Measurements from ENCODE around the gene TNFAIP3.
A peak's percentile ranks its signal among the peaks of the same experiment; 100 is the strongest.

The TNFAIP3 gene

DNA sequence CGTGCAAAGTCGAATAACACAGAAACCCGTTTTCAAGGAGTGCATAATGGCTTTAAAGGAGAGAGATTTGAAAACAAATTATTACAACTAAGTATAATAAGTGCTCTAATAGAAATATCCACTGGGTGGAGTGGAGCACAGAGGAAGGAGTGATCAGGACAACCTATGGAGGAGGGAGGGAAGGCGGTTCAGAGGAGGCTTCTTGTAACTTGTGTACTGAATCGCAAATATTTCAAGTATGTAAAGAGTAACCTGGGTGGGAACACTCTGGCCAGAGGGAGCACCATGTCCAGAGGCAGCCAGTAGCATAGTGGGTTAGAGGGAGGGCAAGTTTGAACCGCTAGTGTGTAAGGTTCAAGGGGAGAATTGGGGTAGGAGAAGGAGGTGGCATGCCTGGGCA lies 21.6 kb upstream of the TNFAIP3 start:
- DNase-seq = no peak

DNA sequence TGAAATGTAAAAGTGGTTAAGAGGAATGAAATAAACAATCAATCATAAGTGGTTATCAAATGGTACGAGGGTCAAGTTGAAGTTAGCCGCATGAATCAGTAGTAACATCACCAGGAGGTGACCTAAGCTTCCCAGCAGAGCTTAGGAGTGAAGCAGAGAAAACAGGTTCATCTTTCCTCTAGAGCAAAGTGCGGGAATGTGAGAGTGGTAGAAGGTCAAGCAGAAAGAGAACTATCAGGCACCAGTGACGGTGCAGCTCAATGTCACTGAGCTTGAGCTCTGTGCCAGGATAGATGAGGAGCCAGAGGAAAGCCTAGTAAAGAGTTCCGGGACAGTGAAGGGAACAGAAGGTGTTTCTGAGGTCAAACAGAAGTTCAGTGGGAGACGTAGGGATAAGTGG lies 20.8 kb upstream of the TNFAIP3 start:
- DNase-seq = no peak

DNA sequence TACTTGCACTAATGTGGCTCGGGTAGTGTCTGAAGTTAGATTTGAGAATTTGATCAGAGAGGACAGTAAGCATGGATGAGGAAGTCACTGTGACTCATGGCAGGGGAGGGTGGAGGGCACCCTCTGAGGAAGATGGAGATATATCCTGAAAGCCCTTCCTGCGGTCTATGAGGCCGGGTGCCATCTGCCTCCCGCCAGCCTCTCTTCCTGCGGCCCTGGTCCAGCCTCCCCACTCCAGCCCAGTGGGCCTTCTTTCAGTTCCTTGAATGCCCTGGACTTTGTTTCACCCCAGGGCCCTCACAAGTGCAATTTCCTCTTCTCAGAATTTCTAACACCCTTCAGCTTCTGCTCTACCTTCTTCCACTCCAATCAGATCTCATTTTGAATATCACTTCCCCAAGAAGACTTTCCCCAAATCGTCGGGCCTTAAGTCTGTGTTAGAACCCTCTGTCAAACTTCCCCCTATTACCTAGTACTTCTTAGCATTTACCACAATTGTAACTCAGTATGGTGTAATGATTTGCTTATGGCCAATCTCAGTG lies 20.2 kb upstream of the TNFAIP3 start:
- peak; percentile 32 for DNase-seq

DNA sequence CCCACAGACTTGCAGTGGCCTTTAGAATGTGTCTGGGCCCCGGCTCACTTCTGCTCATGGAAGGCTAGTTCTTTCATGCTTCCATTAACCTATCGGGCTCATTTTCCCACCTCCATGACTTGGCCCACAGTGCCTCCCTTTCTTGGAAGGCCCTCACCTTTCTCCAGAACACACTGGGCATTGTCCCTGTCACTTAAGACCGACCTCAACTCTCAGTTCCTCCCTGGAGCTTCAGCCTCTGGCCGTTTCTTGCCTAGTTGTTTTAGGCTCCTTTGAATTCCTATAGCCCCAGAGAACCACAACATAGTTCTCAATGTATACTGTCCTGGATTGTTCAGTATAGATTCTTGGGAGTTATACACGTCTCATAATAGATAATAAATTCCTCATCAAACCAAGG lies 19.3 kb upstream of the TNFAIP3 start:
- DNase-seq = no peak

DNA sequence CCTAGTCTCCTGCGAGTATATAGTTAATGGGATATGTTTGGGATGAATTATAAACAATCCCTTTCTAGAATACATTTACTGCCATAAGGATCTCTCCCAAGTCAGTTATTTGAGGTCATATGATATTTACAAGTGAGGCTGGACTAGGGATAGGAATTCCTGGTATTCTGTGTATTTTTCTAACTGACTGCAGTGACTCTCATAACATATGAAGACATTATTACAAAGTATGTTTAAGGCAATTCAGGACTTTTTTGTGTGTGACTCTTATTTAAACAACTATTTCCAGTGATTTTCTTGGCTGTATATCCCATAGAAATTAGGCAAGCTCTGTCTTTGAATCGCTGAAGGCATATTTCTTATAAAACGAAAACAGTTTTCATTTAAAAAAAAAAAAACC lies 18.4 kb upstream of the TNFAIP3 start:
- DNase-seq = no peak

DNA sequence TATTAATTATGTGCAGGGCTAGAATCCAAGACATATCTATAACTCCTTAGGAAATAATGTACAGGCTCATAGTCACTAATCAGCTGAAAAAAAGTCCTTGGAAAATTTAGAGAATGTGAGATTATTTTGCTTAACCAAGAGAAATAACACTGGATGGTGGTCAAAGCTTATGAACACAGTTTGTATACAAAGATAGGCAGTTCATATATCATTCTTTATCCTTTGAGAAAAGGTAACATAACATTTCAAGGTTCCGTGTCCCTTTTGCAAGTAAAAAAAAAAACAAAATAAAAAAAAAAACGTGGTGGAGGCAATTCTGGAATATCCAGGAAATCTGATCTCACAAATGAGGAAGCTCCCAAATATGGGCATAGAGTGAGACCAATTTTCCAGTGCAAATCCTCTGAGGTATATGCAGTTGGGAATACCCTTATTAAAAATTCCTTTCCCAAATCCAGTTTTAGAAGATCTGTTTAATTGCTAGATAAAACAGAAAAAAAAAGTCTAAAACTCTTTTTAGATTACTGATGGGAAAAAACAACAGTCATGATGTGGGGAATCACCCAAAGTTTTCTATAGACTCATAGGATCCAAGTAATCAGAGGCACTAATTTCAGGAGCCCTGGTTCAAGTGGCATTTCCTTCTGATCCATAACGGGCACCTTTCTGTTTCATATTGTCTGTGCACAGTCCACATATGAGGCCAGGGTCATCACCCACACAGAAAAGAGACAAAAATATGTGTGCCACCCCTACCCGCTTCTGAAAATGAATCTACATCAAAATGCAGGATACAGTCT lies 17.7 kb upstream of the TNFAIP3 start:
- DNase-seq = no peak

DNA sequence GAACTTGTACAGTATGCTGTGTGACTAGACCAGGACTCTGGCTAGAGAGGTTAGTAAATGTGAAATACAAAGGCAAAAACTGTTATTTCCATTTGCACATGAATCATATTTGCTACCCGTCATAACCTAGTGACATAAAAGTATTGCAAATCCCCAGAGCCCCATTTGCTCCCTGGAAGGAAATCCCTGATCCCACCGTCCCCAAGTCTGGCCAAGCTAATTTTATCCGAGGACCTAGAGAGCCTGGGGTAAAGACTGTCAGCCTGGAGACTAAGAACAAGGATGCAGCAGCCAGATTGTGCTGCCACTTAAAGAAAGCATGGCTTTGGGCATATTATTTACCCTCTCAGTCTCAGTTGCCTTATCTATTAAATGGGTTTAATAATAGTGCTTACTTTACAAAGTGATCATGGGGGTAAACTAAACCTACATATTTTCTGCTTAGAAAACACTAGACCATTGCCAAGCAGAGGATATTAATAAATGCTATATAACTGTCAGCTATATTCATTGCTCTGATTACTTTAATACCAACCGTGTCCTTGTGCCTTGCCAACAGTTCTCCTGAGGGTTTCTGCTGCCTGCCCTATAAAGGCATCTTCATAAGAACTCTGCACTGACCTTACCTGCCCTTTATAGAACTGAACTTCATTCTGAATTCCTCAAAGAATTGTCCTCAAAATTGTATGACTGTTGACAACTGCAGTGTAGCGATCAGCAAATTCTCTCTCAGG lies 16.9 kb upstream of the TNFAIP3 start:
- DNase-seq = no peak

DNA sequence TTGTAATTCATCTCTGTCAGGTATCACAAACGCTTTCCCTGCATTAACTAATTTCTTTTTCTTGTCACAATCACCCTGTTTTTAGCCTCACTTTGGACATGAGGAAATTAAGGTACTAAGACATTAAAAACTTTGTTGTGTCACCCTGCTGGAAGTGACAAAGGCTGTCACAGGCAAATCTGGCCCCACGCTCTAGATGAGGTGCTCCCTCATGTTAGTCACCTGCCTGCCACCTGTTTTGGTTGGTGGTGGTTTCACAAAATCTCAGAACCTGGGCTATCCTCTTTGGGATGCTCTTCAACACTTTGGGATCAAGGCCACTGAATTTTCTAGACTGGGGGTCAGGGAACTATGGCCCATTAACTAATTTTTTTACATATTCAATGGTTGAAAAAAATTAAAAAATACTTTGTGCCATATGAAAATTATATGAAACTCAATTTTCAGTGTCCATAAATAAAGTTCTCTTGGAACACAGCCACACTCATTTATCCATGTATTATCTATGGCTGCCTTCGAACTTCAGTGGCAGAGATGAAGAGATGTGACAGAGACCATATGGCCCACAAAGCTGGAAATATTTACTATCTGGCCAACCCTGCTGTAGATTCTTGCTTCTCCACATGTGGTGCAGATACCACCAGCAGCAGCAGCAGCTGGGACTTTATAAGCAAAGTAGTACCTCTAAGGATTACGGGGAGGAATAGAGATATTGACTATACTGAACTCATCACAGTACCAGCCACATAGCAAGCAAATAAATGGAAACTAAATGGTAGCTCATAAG lies 16.1 kb upstream of the TNFAIP3 start:
- no peak for DNase-seq

DNA sequence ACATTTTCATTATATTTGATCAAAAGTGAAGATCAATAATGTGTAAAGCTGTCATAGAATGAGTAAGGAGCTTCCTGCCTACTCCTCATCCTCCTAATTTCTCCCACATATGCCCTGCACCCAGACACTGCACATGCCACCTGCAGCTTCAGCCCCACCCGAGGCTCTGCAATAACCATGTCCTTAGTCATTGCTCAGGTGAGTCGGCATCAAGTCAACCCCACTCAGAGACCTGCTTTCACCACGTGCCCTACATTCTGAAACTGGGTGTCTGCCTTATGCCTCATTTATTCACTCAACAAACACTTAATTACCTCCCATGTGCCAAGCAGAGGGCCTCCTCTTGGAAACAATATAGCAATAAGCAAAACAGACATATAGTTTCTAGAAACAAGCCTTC lies 15.4 kb upstream of the TNFAIP3 start:
- DNase-seq = no peak

DNA sequence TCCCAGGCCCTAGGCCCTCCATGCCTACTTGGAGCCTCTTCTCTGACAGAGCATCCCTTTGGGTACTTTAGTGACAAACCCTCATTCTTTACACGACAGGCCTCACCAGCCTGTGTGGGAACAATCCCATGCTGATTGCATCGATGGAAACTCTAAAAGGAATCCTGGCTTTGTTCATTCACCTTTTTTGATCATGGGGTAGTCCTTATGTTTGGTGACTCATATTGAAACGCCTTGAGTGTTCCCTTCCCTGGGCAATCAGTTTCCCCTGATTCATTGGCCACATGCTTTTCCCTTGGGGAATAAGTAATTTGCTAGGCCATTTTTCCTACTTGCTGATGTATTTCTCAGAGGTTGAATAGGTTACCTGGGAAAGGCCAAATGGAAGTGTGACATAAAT lies 14.7 kb upstream of the TNFAIP3 start:
- DNase-seq = no peak

DNA sequence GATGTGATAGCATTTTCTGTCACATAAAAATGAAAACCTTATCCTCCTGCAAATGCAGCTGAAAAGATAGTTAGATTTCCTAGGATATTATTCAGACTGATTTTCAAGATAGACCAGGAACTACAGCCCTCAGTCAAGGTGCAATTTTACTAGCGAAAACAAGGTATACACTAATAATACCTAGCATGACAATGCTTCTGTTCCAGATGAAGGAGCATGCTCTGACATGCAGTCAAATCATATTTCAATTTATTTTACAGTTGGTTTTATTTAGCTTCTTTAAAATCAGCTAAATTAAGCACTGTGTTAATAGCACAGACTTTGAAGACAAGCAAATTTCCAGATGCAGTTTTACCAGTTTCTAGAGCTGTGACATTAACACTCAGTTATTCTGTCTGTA lies 14.2 kb upstream of the TNFAIP3 start:
- no peak for DNase-seq

DNA sequence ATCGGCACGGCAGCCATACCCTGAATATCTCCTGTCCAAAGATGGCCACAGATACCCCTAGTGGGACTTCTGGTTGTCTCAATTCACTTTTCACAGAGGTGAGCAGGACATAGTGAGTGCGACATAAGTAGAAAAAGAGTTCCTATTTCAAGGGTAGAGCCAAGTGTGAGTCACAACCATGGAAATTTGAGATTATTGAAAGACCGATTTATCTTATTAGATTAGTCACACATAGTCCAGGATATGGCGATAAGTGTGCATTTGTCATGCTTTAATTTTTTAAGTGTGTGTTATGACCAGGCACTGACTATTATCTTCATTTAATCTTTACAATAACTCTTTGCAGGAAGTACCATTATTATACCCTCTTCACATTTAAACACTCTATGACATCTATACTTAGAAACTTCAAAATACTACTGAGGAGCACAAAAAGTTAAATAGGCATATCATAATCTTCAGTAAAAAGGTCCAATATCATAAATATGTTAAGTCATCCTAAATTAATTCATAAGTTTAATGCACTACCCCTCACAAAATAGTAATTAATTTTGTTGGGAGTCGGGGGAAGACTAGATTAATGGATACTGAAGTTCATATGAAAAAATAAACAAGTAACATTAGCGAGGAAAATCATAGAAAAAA lies 13.4 kb upstream of the TNFAIP3 start:
- no peak for DNase-seq

DNA sequence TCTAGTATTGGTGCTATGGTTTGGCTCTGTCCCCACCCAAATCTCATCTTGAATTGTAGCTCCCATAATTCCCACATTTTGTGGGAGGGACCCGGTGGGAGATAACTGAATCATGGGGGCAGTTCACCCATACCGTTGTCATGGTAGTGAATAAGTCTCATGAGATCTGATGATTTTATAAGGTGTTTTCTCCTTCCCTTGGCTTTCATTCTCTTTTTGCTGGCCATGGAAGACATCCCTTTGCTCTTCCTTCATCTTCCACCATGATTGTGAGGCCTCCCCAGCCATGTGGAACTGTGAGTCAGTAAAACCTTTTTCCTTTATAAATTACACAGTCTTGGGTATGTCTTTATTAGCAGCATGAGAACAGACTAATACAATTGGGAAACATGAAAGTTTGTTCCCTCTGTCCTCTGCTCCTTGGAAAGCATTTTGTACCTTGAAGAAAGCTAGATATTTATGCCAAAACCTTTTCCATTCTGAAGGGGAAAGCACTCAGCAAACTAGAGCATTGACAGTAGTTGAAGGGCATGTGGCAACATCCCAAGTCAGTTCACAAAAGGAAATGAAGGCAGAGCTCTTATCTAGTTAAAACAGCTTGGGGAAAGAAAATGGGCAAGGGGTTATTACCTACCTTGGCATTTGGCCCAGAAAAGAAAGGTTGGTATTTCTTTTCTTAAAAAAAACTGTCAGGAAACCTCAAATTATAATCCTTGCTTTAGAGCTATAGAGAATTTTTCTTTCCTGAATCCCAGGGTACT lies 10.7 kb upstream of the TNFAIP3 start:
- DNase-seq = no peak

DNA sequence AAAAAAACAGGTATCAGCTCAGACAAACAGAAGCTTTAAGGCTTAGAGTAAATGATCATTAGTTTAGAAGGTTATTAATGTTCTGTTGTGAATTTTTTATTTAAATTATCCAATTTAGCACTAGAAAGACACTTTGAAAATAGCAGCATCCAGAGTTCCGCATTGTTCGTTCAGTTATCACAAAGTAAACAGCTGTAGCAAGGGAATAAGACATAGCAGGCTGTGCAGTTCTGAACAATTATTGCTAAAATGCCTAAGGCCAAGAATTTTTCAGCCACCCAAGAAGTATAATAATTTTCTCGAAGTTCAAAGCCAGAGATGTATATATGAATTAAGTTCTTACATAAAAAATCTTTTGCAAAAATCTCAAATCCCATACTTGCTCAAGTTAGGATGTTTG lies 8.0 kb upstream of the TNFAIP3 start:
- DNase-seq = no peak

DNA sequence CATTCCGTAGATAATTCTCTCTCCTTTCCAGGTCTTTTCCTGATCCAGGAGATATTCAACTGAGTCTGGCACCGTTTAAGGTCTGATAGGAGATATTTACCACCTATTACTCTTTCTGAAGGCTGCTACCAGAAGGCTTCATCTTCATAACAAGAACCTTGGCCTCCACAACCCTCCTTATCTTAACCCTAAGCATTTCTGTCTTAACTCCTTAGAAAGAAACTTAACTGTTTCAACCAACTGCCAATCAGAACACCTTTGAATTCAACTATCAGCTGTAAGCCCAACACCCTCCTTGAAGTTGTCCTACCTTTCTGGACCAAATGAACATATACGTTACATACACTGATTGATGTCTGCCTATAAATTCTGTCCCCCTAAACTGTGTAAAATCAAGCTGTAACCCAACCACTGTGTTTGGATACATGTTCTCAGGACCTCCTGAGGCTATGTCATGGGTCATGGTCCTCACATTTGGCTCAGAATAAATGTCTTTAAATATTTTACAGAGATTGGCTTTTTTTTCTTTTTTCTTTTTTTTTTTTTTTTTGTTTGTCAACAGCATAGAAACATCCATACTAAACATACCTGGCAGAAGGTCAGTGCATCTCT lies 6.6 kb upstream of the TNFAIP3 start:
- no peak for DNase-seq

DNA sequence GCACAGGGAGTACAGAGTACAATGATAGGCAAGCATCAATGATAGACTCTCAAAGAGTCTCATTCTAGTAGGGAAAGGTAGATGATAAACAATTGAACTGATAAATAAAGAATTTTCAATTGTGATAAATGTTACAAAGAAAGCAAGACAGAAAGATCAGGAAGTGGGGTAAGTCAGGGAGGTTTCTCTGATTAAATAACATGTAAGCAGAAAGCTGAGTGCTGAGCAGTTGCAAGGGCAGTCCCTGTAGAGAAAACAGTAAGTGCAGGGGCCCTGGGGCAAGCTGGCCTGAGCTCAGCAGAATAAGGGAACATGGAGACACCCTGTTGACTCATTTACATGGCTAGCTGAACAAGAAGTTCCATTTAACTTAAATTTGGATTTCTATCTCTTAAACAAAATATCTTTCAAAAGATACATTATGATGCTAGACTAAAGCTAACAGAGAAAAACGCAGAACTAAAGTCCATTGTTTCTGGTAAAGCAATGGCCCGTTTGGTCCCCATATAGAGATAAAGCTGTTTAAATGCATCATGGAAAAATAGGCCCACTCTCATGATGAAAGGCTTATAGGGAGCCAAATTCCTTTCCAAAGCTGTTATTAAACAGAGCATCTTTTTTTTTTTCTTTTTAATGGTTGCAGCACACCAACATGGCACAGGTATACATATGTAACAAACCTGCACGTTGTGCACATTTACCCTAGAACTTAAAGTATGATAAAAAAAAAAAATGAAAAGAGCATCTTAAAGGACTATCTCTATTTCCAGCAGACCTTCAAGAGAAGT lies 5.3 kb upstream of the TNFAIP3 start:
- no peak for DNase-seq

DNA sequence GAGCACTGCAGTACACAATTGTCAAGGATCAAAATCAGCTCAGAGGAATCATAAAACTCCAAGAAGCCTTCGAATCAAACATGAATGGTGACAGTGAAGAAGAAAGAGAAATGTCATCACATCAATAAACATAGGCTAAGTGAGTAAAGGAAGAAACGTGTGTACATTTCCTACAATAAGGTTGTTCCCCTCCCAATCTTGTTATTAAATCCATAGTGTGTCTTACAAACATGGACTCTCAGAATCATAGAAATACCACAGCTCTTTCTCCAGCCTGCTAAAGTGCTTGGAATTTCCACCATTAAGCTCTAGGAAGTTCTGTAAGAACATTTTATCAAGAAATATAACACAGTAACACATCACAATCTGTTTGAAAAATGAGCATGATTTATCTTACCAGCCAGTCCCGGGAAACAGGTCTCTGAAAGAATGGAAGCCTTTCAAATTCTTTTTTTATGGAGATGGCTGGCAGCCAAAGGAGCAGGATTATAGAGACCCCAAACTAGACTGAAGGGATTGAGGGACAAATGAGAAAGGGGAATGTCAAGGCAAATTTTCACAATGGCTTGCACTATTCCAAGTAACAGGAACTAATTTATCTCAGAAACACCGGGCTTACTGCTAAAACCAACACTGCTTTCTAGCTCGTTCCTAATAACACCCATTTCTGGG lies 4.5 kb upstream of the TNFAIP3 start:
- no peak for DNase-seq

DNA sequence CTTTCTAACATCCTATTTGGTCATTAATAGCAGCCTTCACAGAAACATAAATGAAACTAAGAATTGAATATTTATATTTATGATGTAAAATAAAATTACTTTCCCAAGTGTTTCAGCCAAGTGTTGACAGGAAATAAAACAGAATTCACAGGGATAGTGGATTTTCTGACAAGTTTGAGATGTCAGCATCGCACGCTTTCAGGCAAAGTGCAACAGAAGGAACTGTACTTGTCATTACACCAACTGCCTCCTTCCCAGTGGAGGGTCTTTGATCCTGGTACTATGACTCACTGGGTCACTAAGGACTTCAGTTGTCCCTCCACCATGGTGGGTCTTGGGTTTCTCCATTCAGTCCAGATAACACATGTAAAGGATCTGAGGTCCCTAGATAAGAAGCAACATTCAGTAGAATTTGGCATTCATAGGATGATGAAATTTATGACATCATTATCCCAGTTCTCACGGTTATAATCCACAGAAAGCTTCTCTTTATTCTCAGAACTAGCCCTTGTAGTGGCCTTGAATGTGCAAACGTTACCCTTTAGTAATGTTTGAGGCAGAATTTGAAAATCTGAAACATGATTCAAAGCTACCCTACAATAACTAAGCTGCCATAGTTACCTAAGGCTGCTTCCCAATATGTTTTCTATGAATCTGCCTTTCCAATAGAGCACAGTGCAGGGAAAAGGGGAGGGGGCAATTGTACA lies 3.8 kb upstream of the TNFAIP3 start:
- no peak for DNase-seq

DNA sequence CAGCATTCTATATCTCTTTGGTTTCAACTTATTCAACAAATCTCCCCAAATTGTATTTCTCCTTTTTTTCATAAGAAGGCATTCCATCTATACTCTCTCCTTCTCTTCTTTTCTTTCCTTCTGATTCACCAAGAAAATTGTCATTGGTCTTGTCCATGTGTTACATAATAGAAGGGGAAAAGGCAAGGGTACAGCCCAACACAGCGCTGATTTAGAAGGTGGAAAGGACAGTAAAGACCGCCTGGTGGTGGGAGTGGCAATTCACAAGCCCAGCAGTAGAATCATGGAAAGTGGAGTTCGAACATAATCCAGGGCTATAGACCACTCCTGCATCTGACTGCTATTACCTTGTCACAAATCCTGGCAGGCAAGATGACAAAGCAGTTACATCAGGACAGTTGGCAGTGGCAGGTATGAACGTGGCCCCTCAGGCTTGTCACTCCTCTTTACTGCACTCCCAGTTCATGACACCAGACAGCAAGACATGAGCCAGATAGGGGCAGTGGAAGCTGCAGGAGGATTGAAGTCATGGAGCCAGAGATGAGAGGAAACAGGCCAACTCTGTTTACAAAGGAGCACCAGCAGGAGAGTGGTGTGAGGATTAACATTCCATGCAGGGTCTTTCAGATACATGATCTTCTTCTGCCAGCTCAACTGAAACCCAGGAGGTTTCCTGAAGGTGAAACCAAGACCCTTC lies 2.1 kb upstream of the TNFAIP3 start:
- DNase-seq = no peak
